IPS-15b (cell line): ENCODE measurements around the gene SOX21.

Experiments used
- H3K27me3 ChIP-seq: one replicate; pipeline ENCODE4 v1.6.1; 2013; ENCODE audit warnings: low read length; ENCODE audit not compliant: control insufficient read depth, insufficient read depth
- H3K36me3 ChIP-seq: one replicate; pipeline ENCODE4 v1.6.1; 2013; ENCODE audit warnings: low read length; ENCODE audit not compliant: control insufficient read depth, insufficient read depth
- H3K4me1 ChIP-seq: one replicate; pipeline ENCODE4 v1.6.1; 2013; ENCODE audit warnings: mild to moderate bottlenecking, low read length; ENCODE audit not compliant: control insufficient read depth, insufficient read depth
- H3K4me3 ChIP-seq: one replicate; pipeline ENCODE4 v1.5.1; 2013; ENCODE audit warnings: low read depth, low read length
- H3K9ac ChIP-seq: one replicate; pipeline ENCODE4 v1.6.1; 2013; ENCODE audit warnings: low read depth, mild to moderate bottlenecking, low read length
- H3K9me3 ChIP-seq: one replicate; pipeline ENCODE4 v1.6.1; 2013; ENCODE audit warnings: mild to moderate bottlenecking, low read length; ENCODE audit not compliant: control insufficient read depth, insufficient read depth

The SOX21 gene

GRCh38 chr13:94717916-94718315 lies 5.6 kb upstream of the SOX21 start:
- no peaks in the 10 kb centered on the region for H3K9me3 ChIP-seq
- H3K27me3 ChIP-seq: peaks cover 12% of the 10 kb centered on the region
- H3K36me3 ChIP-seq: no peaks in the 10 kb centered on the region
- H3K4me1 ChIP-seq: peaks cover 5% of the 10 kb centered on the region
- H3K9ac ChIP-seq: no peak overlapping the region
- no peak overlapping the region for H3K4me3 ChIP-seq

GRCh38 chr13:94716016-94716415 lies 3.7 kb upstream of the SOX21 start:
- no peaks in the 10 kb centered on the region for H3K36me3 ChIP-seq
- H3K27me3 ChIP-seq: peaks cover 15% of the 10 kb centered on the region
- no peak overlapping the region for H3K9ac ChIP-seq
- no peaks in the 10 kb centered on the region for H3K9me3 ChIP-seq
- peaks cover 5% of the 10 kb centered on the region for H3K4me1 ChIP-seq
- no peak overlapping the region for H3K4me3 ChIP-seq

- peaks cover 8% of the 10 kb centered on the region for H3K4me1 ChIP-seq
- no peak overlapping the region for H3K9ac ChIP-seq
- no peaks in the 10 kb centered on the region for H3K36me3 ChIP-seq
- no peaks in the 10 kb centered on the region for H3K9me3 ChIP-seq
- H3K4me3 ChIP-seq: peak overlapping the region; percentile 74
- H3K27me3 ChIP-seq: peaks cover 15% of the 10 kb centered on the region
These were observed 1.3 kb upstream of the SOX21 start for GRCh38 chr13:94713561-94714182.

GRCh38 chr13:94712812-94713560 lies 641 bp upstream of the SOX21 start:
- Histone ChIP-seq H3K9ac (peak overlapping the region; percentile 29), H3K4me3 (peak overlapping the region; percentile 74), H3K27me3 (peaks cover 15% of the 10 kb centered on the region), H3K9me3 (no peaks in the 10 kb centered on the region), H3K4me1 (peaks cover 8% of the 10 kb centered on the region), H3K36me3 (no peaks in the 10 kb centered on the region)

- Histone ChIP-seq H3K27me3 (peaks cover 15% of the 10 kb centered on the region), H3K9ac (peak overlapping the region; percentile 89), H3K36me3 (no peaks in the 10 kb centered on the region), H3K4me1 (peaks cover 12% of the 10 kb centered on the region), H3K9me3 (no peaks in the 10 kb centered on the region), H3K4me3 (peak overlapping the region; percentile 74)
These were observed 621 bp downstream of the SOX21 start for GRCh38 chr13:94711561-94712286.

GRCh38 chr13:94710881-94711560 lies 1.3 kb downstream of the SOX21 start:
- Histone ChIP-seq H3K9ac (peak overlapping the region; percentile 68), H3K27me3 (peaks cover 17% of the 10 kb centered on the region), H3K4me1 (peaks cover 14% of the 10 kb centered on the region)

GRCh38 chr13:94710065-94710781 lies 2.1 kb downstream of the SOX21 start:
- no peaks in the 10 kb centered on the region for H3K9me3 ChIP-seq
- peak overlapping the region; percentile 9 for H3K9ac ChIP-seq
- peak overlapping the region; percentile 79 for H3K4me3 ChIP-seq
- peaks cover 12% of the 10 kb centered on the region for H3K4me1 ChIP-seq
- H3K27me3 ChIP-seq: peaks cover 25% of the 10 kb centered on the region
- H3K36me3 ChIP-seq: no peaks in the 10 kb centered on the region

More at GRCh38 chr13:94710881-94711560, 1.3 kb downstream of the SOX21 start:
- no peaks in the 10 kb centered on the region for H3K36me3 ChIP-seq
- peak overlapping the region; percentile 79 for H3K4me3 ChIP-seq
- H3K9me3 ChIP-seq: no peaks in the 10 kb centered on the region

GRCh38 chr13:94709001-94709834 lies 3.1 kb downstream of the SOX21 start:
- H3K27me3 ChIP-seq: peaks cover 23% of the 10 kb centered on the region
- H3K4me3 ChIP-seq: peak overlapping the region; percentile 79
- no peaks in the 10 kb centered on the region for H3K9me3 ChIP-seq
- peaks cover 12% of the 10 kb centered on the region for H3K4me1 ChIP-seq
- H3K36me3 ChIP-seq: no peaks in the 10 kb centered on the region
- no peak overlapping the region for H3K9ac ChIP-seq

GRCh38 chr13:94708031-94708859 lies 4.1 kb downstream of the SOX21 start:
- Histone ChIP-seq H3K9me3 (no peaks in the 10 kb centered on the region), H3K4me3 (peak overlapping the region; percentile 79)

More at GRCh38 chr13:94708031-94708859, 4.1 kb downstream of the SOX21 start:
- Histone ChIP-seq H3K36me3 (no peaks in the 10 kb centered on the region), H3K27me3 (peaks cover 27% of the 10 kb centered on the region), H3K4me1 (peaks cover 12% of the 10 kb centered on the region), H3K9ac (peak overlapping the region; percentile 56)
